Fibroblast of lung (primary cell): ENCODE data around the gene TM9SF2.

Source experiments
- CTCF ChIP-seq, 2 donors: IDR thresholded peaks in 1 of 2; conservative IDR thresholded peaks in 1 of 2; 1 replicate in 1 of 2; 2 replicates in 1 of 2; pipeline ENCODE4 v1.5.1; 2011 to 2012; ENCODE audit warnings: low read length in 2 of 2, control low read depth in 1 of 2, inconsistent platforms in 1 of 2, low read depth in 1 of 2, mild to moderate bottlenecking in 1 of 2
- EZH2 ChIP-seq: IDR thresholded peaks from 2 replicates; pipeline ENCODE4 v1.5.1; 2012; ENCODE audit warnings: low read length, control low read depth, mild to moderate bottlenecking; ENCODE audit errors: missing control alignments

GRCh38 chr13:99463646-99464397 lies 37.5 kb upstream of the TM9SF2 start:
- TF ChIP-seq CTCF (conservative IDR thresholded peaks at IDR 0.05 in 1 of 2, IDR thresholded peaks at IDR 0.05 in 1 of 2; ENCODE audit: low read depth in 1 of 2, low read length in 2 of 2) (no peak), EZH2 (no peak)
